ENCODE results near the gene PLCG2.
"Not testable (repeated sequence)": the region's sequence is repeated elsewhere in the genome, so short reads cannot be mapped to it uniquely, and the experiment has no call there.

The PLCG2 gene

DNA sequence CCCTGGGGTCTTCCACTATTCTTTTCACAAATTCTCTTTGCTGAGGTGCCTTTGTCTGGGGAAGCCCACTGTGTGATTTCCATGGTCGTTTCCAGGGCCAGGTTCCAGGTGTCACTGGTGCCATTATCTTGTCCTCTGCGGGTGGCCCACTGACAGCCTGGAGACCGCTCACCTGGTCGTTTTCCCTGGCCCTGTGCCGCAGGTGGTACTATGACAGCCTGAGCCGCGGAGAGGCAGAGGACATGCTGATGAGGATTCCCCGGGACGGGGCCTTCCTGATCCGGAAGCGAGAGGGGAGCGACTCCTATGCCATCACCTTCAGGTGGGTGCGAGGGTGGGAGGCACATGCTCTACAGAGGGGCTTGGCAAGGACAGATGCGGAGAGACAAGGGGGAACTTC lies 133.3 kb downstream of the PLCG2 start:
- DNase-seq (ENCODE audit: low read depth in 2 of 2), result no peak

DNA sequence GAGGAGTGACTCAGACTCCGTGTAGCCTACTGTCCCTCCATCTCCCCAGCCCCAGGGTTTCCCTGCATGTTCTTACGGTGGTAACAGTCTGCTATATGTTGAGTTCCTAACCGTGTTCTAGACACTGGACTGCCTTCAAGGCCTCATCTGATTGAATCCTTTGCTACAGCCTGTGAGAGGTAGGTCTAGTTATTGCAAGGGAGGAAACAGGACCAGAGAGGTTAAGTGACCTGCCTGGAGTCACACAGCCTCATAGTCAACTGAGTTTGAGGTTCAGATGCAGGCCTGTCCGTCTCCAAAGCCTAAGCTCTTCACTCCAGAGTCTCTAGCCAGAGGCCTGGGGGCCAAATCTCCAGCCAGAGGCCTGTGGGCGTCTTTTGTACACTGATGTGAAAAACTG lies 134.1 kb downstream of the PLCG2 start:
- DNase-seq (ENCODE audit: low read depth in 2 of 2), result no peak

DNA sequence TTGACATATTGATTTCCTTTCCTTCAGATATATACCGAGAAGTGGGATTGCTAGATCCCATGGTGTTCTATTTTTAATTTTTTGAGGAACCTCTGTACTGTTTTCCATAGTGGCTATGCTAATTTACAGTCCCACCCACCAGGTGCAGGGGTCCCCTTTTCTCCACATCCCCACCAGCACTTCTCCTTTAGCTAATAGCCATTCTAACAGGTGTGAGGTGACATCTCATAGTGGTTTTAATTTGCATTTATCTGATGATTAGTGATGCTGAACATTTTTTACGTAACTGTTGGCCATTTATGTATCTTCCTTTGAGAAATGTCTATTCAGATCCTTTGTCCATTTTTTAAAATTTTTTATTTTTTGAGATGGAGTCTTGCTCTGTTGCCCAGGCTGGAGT lies 138.3 kb downstream of the PLCG2 start:
- no peak for DNase-seq (ENCODE audit: low read depth in 2 of 2)

DNA sequence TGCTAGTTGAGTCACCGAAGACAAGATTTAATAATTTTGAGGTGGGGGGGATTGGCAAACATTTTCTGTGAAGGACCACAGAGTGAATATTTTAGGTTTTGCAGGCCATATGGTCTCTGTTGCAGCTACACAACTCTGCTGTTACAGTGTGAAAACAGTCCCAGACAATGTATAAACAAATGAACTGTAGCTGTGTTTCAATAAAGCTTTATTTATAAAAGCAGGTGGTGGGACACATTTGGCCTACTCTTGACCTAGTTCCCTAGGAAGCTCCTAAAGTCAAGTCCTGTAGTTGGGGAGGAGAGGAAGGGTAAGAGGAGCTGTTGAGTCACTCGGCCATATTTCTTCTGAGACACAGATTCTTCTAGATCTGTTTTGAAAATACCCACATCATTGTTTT lies 139.8 kb downstream of the PLCG2 start:
- DNase-seq (ENCODE audit: low read depth in 2 of 2), result no peak

DNA sequence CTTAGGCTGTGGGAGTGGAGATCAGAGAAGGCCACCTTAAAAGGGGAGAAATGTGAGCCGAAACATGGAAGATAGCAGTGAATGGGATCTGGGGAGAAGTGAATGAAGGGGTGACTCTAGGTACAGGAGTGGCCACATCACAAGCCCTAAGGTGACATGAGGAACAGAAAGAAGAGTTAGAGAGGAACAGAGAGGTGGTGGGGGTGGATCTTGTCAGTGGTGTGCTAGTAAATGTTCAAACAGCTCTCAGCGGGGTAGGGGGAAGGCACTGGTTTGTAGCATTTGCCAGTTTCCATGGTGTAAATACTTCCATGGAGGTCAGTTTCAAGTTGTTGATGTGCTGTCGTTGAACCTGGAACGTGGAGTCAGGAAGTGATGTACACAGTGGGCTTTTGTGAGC lies 141.4 kb downstream of the PLCG2 start:
- no peak for DNase-seq (ENCODE audit: low read depth in 2 of 2)

DNA sequence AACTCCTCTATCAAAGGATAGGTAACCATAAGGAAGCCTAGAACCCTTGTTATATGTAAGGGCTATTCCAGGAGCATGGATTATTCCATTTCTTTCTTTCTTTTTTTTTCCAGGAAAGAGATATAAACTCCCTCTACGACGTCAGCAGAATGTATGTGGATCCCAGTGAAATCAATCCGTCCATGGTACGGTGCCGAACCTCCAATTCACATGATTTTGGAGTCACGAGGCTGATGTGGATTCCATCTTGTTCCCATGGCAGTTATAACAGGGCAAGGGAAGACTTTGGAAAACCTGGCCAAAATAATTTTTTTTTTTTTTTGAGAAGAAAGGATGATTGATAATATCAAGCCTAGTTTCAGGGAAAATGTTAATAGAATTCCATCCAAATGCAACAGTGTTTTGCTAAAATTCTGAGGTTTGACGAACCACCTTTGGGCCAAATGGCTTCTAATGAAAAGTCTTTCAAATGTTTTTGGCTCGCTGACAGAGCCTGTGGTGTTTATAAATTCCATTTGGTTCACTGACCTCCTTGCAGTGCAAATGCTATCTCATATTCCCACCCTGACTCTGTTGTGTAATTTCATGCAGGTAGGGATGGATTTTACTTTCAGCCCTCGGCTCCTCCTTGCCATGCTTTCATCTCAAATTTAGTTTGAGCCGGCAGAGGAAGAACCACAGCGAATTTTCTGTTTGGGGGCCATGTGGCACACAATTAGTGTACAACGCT lies 142.2 kb downstream of the PLCG2 start:
- no peak for DNase-seq (ENCODE audit: low read depth in 2 of 2)

DNA sequence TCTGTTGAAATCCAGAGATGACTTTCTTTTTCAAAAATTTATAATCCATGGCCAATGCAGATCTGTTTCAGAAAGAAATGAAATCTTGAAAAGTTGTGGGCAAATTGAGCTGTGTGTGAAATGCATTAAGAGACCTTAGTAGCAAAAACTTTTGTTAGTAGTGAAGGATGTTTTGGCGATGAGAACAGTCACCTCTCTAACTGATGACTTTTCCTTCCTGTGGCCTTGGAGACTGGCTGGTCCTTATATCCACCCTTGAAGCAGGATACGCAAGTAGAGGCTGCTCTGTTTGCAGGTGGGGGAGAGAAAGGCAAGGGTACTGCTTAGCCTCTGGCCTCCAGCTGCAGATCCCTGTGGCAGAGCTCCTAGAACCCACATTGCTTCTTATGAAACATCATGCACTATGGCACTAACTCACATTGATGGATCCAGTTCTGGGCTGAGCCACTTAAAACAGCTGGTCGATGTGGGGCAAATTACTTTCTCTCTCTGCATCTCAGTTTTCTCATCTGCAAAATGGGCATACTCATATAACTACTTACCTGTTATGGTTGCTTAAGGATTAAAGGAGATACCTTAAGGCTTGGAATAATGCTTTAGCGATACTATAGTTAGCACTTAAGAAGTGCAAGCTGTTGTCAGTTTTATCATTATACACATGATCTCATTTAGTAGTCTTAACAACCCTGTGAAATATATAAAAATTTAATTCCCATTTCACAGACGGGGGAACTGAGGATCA lies 142.9 kb downstream of the PLCG2 start:
- no peak for DNase-seq (ENCODE audit: low read depth in 2 of 2)

DNA sequence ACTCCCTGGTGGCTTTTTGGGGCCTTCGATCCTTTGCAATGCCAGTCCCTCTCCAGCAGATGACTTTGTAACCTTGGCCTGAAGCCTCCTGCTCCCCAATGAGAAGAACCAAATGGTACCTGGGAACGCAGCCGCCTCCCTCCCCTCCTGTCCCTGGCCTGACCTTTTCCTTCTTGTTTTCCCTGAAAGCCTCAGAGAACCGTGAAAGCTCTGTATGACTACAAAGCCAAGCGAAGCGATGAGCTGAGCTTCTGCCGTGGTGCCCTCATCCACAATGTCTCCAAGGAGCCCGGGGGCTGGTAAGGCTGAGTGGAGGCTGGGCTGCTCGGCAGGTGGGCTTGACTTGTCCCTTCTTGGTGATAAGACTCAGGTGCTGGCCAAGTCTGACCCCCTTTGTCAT lies 144.2 kb downstream of the PLCG2 start:
- DNase-seq (ENCODE audit: low read depth in 2 of 2), result no peak

DNA sequence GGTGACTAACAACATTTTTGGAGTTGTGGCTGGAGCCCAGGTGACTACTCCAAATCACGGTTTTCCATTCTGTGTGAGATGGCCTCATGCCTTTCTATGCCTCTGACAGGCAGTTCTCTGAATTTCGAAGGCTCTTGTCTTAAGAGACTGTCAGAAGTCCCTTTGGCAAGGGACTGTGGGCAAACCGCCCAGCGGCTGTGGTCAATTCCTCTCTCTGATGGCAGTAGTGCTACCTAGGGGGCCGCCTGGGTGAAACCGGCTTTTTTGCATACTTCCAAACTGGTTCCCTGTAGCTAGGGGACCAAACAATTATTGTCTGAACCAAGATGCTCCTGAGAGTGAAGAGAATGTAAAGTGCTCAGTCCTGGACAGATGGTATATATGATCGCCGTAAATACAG lies 145.9 kb downstream of the PLCG2 start:
- no peak for DNase-seq (ENCODE audit: low read depth in 2 of 2)

DNA sequence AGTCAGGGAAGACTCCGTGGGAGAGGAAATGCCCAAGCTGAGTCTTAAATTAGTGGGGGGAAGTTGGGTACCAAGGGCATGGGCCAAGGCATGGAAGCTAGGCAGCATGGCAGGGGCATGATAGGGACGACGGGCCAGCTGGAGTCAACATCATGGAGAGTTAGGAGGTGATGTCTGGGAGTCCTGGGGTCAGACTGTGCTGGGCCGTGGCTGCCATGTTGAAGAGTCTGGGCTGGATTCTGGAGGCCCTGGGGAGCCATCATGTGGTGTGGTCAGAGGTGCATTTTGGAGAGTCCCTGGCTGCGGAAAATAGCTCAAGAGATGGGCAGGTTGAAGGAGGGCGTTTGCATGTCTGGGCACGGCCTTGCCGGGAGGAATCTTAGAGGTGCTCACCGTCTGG lies 146.9 kb downstream of the PLCG2 start:
- DNase-seq (ENCODE audit: low read depth in 2 of 2), result no peak

DNA sequence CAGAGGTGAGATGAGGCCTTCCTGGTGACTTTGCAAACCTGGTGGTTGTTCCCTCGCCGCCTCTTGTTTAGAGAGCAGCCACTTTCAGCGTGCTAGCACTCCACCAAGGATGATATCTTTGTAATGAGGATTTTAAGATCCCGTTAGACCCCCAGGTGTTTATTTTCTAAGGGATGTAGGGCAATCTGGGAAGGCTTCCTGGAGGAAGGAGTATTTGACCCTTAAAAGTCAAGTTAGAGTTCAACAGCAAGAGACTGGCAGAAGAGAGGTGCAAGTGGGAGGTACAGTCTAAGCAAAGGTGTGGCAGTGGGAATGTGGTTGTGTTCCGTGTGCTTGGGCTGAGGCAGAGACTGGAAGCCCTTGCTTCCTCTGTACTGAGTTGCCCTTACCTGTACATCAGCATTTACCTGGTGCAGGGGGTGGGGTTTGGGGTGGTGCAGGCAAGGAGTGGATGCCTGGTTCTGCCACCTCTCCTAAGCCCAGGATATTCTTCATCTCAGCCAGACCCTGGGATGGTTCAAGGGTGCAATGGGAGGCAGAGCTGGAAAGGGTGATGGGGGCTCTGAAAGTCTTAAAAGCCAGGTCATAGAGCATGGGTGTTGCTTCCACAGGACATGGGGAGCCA lies 148.6 kb downstream of the PLCG2 start:
- DNase-seq (ENCODE audit: low read depth in 2 of 2), result no peak

DNA sequence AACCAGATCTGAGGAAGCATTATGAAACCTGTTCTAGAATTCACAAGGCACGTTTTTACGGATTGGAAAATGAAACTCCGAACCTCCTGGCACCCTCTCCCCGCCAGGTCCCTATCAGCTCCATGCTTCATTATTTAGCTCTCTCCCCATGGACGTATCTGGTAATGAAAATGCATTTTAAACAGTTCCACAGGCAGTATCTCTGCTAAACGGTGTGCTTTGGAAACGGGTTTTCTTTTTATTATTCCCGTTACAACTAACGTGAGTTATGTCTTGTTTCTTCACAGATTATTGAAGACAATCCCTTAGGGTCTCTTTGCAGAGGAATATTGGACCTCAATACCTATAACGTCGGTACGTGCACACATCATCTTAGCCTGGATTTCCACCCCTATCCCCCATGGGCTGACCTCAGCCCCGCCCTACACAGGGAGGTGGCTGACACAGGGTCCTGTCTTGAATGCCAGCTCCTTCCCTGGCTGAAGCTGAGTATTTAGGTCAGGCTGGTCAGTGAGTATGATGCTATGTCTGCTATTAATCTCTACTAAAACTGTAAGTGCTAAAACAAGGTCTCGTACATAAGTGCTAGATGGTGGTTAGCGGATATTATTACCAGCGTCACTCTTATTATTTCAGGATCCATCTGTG lies 149.3 kb downstream of the PLCG2 start:
- no peak for DNase-seq (ENCODE audit: low read depth in 2 of 2)

DNA sequence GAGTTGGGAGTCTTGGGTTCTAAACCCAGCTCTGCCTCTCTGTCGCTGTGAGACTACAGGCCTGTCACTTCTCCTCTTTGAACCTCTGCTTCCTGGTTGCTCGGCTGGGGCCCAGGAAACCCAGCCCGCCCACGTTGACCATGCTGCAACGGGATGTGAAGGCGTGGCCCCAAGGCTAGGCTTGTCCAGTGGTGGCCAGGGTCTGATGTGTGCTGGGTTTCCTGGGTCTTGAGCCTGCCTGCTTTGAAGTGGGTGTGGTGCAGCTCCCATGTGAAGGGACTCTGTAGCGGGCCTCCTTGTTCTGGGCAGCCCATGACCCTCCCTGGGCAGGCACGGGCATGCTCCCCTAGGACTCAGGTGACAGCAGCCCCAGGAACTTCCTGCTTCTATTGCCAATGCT lies 149.9 kb downstream of the PLCG2 start:
- DNase-seq (ENCODE audit: low read depth in 2 of 2), result no peak

DNA sequence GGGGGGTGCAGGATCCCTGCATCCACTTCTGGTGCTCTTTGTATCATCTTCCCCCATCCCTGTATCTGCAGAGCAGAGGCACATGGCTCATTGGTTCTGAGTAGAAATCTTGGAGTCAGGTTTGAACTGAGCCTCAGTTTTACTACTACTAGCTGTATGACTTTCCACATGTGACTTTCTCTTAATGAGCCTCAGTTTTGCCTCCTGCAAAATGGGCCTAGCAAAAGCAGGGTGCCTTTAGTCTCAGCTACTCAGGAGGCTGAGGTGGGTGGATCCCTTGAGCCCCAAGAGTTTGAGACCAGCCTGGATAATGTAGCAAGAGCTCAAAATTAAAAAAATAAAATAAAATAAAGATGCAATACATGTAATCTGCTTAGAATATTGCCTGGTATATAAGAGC lies 150.8 kb downstream of the PLCG2 start:
- DNase-seq (ENCODE audit: low read depth in 2 of 2), result no peak

DNA sequence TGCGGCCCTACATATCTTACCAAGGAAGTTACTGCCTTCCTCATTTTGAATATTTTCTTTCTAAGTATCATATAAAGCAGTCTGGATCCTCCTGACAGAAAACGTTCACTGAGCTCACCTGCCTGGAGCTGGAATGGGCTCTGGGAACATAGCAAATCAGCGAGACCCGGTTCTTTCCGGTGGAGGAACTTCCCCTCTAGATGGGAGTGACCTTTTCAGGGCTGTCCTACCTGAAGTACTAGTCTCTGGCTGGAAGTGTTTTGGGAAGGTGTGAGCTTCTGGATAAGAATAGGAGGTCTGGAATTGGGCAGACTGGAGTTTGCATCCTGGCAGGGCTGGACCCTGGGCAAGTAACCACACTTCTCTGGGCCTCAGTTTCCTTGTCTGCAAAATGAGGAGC lies 152.8 kb downstream of the PLCG2 start:
- DNase-seq (ENCODE audit: low read depth in 2 of 2), result no peak

DNA sequence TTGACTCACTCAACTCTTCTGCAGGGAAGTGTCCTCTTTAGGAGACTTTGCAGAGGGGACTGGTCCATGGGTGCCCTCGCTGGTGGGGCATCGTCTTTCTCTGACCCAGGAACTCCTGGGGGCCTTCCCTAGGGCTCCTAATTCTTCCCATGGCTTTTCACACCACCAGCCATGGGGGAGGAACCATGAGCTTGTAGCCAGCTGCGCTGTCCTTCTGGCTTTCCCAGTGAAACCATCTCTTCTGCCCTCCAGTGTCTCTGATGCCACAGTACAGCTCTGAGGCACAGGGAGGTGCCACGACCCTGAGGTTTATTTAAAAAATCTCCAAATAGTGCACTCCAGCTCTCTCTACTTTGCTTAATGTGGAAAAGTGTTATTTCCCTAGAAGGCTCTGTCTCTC lies 153.6 kb downstream of the PLCG2 start:
- no peak for DNase-seq (ENCODE audit: low read depth in 2 of 2)

DNA sequence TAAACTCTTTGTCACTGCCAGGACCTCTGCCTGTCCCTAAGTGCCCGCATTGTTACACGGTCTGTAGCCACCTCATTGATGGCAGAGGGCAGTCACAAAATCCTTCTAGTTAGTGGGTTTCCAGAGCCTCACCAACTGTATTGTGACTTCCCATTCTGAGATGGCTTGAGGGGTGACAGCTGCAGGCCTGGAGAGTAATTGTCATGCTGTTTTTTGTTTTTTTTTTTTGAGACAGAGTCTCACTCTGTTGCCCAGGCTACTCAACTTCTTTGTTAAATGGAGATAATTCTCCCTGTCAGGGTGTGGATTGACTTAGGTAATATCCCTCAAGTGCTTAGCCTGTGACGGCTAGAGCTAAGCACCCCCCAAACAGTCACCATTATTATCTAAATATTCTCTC lies 154.3 kb downstream of the PLCG2 start:
- no peak for DNase-seq (ENCODE audit: low read depth in 2 of 2)

DNA sequence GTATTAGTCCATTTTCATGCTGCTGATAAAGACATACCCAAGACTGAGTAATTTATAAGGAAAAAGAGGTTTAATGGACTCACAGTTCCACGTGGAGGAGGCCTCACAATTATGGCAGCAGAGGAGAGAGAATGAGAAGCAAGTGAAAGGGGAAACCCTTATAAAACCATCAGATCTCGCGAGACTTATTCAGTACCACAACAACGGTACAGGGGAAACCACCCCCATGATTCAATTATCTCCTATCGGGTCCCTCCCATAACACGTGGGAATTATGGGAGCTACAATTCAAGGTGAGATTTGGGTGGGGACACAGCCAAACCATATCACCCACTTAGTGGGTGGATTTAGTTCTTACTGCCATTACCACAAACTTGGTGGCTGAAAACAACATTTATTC lies 155.6 kb downstream of the PLCG2 start:
- DNase-seq (ENCODE audit: low read depth in 2 of 2), result not testable (repeated sequence)

DNA sequence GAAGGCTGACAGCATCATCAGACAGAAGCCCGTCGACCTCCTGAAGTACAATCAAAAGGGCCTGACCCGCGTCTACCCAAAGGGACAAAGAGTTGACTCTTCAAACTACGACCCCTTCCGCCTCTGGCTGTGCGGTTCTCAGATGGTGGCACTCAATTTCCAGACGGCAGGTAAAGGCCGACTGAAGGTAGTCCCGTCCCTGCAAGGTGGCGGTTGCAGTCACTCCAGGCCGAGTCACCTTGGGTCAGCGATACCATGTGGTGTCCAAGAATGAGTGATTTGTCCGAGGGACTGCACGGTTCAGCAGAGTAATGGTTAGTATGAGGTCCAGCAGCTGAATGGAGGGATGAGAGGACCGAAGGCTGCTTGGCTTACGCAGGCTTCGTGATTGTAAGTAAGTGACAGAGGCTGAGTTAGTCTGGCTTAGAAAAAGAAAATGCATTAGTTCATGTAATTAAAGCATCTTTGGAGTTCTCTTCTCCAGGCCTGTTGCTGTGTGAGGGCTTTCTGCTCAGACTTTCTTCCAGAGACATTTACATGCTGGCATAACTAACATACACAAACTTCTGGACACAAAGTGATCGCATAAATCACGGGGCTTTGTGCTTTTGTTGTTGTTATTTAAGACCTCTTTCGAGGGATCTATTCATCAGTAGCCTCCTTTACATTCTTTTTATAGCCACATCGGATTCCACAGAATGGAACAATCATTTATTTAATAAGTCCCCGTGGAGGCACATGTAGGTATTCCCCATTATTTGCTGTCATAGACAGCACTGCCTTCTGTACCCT lies 157.3 kb downstream of the PLCG2 start:
- no peak for DNase-seq (ENCODE audit: low read depth in 2 of 2)

DNA sequence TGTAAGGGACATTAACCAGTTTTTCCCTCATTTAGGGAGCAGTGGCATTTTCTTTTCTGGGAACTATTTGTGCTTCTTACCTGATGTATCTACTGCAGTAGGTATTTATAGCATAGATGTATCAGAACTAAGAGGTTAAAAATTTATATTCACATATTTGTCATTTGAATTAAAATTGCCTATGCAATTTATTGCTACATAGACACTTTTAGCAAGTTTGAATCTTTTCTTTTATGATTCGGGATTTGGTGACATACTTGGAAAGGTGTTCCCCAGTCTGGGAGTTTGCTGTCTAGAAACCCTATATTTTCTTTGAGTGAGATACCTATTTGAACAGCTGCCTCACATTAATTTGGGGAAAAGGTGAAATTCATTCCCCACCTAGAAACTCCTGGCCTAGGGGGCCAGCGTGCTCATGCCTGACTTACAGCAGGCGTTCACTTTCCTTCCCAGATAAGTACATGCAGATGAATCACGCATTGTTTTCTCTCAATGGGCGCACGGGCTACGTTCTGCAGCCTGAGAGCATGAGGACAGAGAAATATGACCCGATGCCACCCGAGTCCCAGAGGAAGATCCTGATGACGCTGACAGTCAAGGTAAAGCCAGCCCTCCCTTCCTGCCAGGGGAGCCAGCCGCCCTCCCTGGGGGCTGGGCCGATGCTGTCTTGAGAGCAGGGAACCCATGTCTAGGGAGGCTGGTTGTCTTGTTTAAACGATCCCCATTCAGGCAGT lies 158.4 kb downstream of the PLCG2 start:
- no peak for DNase-seq (ENCODE audit: low read depth in 2 of 2)

All from stimulated activated CD8-positive, alpha-beta memory T cell treated with anti-CD3 and anti-CD28 coated beads, Interleukin-2, amount 100 ng/mL, for 48 hours (primary cell).